GM19240 (cell line): ENCODE results near the gene RALGPS1.

Experiments
- DNase-seq: peaks from one replicate; pipeline ENCODE4 v3.0.0; 2011; ENCODE audit warnings: low spot score; ENCODE audit not compliant: insufficient read length

Gene RALGPS1

GRCh38 chr9:127116957-127117356, 202.4 kb downstream of the RALGPS1 start:
- no peak for DNase-seq

GRCh38 chr9:127117801-127118200, 203.2 kb downstream of the RALGPS1 start:
- DNase-seq, result no peak

GRCh38 chr9:127118597-127119319, 204.2 kb downstream of the RALGPS1 start:
- DNase-seq, result no peak

GRCh38 chr9:127119320-127119709, 204.7 kb downstream of the RALGPS1 start:
- no peak for DNase-seq

- DNase-seq, result no peak
Observed at GRCh38 chr9:127121628-127122175, 207.1 kb downstream of the RALGPS1 start.

- no peak for DNase-seq
Observed at GRCh38 chr9:127122176-127123063, 207.8 kb downstream of the RALGPS1 start, which contains the start of gene ANGPTL2. TSS of gene ANGPTL2 (minus strand) at chr9:127122635. CDS start at chr9:127108731, 13,904 bp downstream.

GRCh38 chr9:127123064-127123890, 208.7 kb downstream of the RALGPS1 start:
- DNase-seq, result no peak

- no peak for DNase-seq
Observed at GRCh38 chr9:127124111-127124531, 209.5 kb downstream of the RALGPS1 start.

GRCh38 chr9:127124792-127125191, 210.2 kb downstream of the RALGPS1 start:
- DNase-seq, result no peak

- DNase-seq, result no peak
Observed at GRCh38 chr9:127126971-127127370, 212.4 kb downstream of the RALGPS1 start.

GRCh38 chr9:127128341-127129072, 213.9 kb downstream of the RALGPS1 start:
- no peak for DNase-seq

- DNase-seq, result no peak
Observed at GRCh38 chr9:127129073-127129717, 214.6 kb downstream of the RALGPS1 start.

- DNase-seq, result no peak
Observed at GRCh38 chr9:127129718-127130085, 215.1 kb downstream of the RALGPS1 start.

- DNase-seq, result no peak
Observed at GRCh38 chr9:127130235-127130634, 215.7 kb downstream of the RALGPS1 start.

GRCh38 chr9:127130661-127131538, 216.3 kb downstream of the RALGPS1 start:
- no peak for DNase-seq

GRCh38 chr9:127131871-127132270, 217.3 kb downstream of the RALGPS1 start:
- no peak for DNase-seq

GRCh38 chr9:127132375-127132774, 217.8 kb downstream of the RALGPS1 start:
- DNase-seq, result no peak

- DNase-seq, result no peak
Observed at GRCh38 chr9:127132921-127133647, 218.5 kb downstream of the RALGPS1 start.
